A204.1 (cell line): ENCODE data around the gene ZNF324B.
"Not testable (repeated sequence)": the region's sequence is repeated elsewhere in the genome, so short reads cannot be mapped to it uniquely, and the experiment has no call there.

Experiments used
- FAIRE-seq: peaks from 2 replicates; lab custom pipeline; 2012; peaks lifted over from hg19 to GRCh38; lab: Jason Lieb, UNC

The ZNF324B gene

DNA sequence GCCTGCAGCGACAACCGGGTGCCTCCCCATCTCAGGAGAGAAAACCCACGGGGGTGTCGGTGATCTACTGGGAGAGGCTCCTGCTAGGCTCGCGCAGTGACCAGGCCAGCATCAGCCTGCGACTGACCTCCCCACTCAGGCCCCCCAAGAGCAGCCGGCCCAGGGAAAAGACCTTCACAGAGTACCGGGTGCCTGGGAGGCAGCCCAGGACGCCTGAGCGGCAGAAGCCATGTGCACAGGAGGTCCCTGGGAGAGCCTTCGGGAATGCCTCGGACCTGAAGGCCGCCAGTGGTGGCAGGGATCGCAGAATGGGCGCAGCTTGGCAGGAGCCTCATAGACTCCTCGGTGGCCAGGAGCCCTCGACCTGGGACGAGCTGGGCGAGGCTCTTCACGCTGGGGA is 3.9 kb downstream of the ZNF324B start:
- FAIRE-seq, result no peak

DNA sequence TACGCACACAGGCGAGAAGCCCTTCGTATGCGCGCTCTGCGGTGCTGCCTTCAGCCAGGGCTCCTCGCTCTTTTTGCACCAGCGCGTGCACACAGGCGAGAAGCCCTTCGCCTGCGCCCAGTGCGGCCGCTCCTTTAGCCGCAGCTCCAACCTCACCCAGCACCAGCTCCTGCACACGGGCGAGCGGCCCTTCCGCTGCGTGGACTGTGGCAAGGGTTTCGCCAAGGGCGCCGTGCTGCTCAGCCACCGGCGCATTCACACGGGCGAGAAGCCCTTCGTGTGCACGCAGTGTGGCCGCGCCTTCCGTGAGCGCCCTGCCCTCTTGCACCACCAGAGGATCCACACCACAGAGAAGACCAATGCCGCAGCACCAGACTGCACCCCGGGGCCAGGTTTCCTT is 4.7 kb downstream of the ZNF324B start:
- no peak for FAIRE-seq

GRCh38 chr19:58460039-58460438 is 8.6 kb downstream of the ZNF324B start:
- no peak for FAIRE-seq

DNA sequence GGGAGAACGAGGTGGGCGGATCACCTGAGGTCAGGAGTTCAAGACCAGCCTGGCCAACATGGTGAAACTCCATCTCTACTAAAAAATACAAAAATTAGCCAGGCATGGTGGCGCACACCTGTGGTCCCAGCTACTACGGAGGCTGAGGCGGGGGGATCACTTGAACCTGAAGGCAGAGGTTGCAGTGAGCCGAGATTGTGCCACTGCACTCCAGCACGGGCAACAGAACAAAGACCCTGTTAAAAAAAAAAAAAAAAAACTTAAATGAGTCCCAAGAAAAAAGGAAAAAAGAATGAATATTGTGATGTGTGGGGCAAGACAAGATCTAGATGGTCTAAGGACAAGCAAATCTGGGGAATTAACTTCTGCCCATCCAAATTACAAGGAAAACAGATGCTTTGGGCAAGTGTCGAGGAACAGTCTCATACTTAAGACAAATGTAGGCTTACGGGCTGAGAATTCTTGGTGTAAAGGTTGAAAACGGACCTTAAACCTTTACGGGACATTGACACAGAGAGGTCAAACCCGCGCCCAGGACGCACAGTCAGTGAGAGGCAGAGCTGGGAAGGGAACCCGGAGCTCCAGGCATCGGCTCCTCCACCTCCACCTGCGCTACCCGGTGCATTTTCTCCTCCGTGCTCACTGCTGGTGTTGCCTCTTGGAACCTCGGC is 14.8 kb downstream of the ZNF324B start:
- no peak for FAIRE-seq

- FAIRE-seq, result peak; percentile 92
Observed at GRCh38 chr19:58466760-58467589, 15.6 kb downstream of the ZNF324B start, which contains the start of gene ZNF324. Gene ZNF324, plus strand, starts transcription at chr19:58467080. Its CDS starts 2,106 bp downstream, at chr19:58469186.

GRCh38 chr19:58468216-58468839 is 16.9 kb downstream of the ZNF324B start:
- FAIRE-seq, result no peak

DNA sequence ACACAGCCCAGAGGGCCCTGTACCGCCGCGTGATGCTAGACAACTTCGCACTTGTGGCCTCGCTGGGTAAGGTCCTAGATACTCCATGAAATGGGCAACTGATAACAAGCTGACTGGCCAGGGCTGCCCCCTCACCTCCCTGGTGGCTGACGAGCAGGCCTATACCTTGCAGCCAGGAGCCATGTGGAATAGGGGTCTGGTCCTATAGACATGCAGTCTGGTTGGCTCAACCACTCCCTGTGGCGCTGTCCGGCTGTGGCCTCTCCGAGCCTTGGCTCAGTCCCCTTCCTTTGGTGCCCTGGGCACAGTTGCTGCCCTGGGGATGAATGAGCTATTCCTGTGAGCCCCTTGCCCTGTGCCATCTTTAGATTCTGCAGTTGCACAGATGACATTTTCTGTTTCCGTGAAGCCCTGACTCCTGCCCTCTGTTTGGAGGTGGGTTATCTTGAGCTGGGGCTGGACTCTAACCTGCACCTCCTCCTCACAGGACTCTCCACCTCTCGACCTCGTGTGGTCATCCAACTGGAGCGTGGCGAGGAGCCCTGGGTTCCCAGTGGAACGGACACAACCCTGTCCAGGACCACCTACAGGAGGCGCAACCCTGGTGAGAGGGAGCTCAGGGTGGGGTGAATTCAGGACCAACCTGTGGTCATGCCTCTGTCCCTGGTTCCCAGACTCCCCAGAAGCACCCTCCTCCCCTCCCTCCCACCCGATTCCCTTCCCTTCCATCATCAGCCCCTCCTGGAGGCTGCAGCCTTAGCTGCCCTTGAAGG is 18.0 kb downstream of the ZNF324B start:
- FAIRE-seq, result no peak

GRCh38 chr19:58470837-58471543 is 19.6 kb downstream of the ZNF324B start:
- not testable (repeated sequence) for FAIRE-seq

DNA sequence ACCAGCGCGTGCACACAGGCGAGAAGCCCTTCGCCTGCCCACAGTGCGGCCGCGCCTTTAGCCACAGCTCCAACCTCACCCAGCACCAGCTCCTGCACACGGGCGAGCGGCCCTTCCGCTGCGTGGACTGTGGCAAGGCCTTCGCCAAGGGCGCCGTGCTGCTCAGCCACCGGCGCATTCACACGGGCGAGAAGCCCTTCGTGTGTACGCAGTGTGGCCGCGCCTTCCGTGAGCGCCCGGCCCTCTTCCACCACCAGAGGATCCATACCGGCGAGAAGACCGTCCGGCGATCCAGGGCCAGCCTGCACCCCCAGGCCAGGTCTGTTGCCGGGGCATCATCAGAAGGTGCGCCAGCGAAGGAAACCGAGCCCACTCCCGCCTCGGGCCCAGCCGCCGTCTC is 20.3 kb downstream of the ZNF324B start:
- FAIRE-seq, result no peak

- FAIRE-seq, result no peak
Observed at GRCh38 chr19:58473775-58474174, 22.4 kb downstream of the ZNF324B start.

- FAIRE-seq, result no peak
Observed at GRCh38 chr19:58474291-58474996, 23.0 kb downstream of the ZNF324B start.

DNA sequence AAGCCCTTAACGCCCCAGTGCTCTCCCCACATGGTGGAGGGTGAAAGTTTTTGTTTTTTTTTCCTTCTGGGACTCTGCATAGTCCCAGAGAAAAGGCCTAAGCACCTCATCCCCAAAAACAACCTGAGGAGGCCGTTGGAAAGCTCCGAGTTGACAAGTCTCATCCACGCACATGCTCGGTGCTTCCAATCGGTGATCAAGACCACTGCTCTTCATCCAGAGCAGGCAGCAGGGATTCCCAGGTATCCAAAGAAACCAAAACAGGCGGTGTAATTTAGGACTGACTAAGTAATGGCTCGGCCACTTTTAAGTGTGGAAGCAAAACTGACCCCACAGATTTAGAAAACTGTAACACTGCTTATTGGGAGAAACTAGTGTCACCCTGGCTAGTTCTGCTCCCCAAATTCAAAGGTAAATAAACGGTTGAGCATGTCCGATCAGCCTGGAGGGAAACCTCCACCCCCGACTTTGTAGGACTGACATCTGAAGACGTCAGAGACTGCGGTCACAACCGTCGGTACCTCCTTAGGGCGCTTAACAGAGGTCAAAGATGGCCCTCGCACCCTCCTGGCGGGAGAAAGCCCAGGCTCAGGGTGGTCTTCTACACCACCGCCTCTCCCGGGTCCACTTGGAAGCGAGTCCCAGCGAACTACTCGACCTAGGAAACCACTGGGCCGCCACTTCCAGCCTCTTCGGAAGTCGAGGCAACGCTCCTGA is 23.7 kb downstream of the ZNF324B start:
- FAIRE-seq, result no peak

- peak; percentile 86 for FAIRE-seq
Observed at GRCh38 chr19:58475714-58476497, 24.5 kb downstream of the ZNF324B start, which contains the start of gene ZNF446. Gene ZNF446, plus strand, starts transcription at chr19:58476352. Its CDS starts 867 bp downstream, at chr19:58477219.

GRCh38 chr19:58476498-58477015 is 25.1 kb downstream of the ZNF324B start:
- no peak for FAIRE-seq

GRCh38 chr19:58477130-58477529 is 25.7 kb downstream of the ZNF324B start:
- FAIRE-seq, result no peak

GRCh38 chr19:58477871-58478270 is 26.4 kb downstream of the ZNF324B start:
- FAIRE-seq, result no peak

DNA sequence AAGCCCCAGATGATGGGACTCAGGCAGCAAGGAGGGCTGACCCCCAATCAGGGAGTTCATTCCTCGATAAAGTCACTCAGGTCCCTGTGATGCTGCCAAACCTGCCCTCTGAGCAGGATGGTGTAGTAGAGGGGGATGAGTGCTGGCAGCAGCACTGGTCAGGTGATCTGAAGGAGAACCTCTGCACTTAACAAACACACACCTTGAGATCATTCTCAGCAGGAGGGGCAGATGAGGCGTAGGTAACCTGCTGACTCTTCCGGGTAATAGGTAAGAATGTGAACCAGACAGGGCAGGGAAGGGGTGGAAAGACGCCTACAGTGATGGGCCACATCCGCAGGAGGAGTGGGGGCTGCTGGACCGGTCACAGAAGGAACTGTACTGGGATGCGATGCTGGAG is 27.9 kb downstream of the ZNF324B start:
- no peak for FAIRE-seq

- no peak for FAIRE-seq
Observed at GRCh38 chr19:58479736-58480480, 28.5 kb downstream of the ZNF324B start.

DNA sequence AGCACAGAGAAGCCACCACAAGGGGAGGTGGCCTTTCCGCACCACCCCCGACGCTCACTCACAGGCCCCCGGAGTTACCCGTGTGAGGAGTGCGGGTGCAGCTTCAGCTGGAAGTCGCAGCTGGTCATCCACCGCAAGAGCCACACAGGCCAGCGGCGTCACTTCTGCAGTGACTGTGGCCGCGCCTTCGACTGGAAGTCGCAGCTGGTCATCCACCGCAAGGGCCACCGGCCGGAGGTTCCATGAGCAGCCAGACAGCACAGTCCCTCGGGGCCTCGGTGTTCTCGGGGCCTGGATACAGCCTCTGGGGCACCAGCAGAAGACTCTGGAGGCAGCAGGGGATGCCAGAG is 29.0 kb downstream of the ZNF324B start:
- FAIRE-seq, result no peak
